OCI-LY7 (cell line): Measurements from ENCODE around the gene SYCP2.

ENCODE experiments used
- EZH2phosphoT487 ChIP-seq: fragments of 200-600 bp; sonication (generic); IDR thresholded peaks from 2 replicates; pipeline ENCODE4 v1.6.1; 2018; ENCODE audit warnings: low read depth, borderline replicate concordance, mild to moderate bottlenecking, mixed run types, antibody characterized with exemption, low read length, moderate library complexity, mixed read lengths
- TF ChIP-seq, protein P1 (sequence below): fragments of 200-600 bp; sonication (generic); conservative IDR thresholded peaks from 2 replicates; pipeline ENCODE4 v1.5.1; 2014; ENCODE audit warnings: mild to moderate bottlenecking, antibody characterized with exemption, low read length, moderate library complexity, mixed read lengths

DNA sequence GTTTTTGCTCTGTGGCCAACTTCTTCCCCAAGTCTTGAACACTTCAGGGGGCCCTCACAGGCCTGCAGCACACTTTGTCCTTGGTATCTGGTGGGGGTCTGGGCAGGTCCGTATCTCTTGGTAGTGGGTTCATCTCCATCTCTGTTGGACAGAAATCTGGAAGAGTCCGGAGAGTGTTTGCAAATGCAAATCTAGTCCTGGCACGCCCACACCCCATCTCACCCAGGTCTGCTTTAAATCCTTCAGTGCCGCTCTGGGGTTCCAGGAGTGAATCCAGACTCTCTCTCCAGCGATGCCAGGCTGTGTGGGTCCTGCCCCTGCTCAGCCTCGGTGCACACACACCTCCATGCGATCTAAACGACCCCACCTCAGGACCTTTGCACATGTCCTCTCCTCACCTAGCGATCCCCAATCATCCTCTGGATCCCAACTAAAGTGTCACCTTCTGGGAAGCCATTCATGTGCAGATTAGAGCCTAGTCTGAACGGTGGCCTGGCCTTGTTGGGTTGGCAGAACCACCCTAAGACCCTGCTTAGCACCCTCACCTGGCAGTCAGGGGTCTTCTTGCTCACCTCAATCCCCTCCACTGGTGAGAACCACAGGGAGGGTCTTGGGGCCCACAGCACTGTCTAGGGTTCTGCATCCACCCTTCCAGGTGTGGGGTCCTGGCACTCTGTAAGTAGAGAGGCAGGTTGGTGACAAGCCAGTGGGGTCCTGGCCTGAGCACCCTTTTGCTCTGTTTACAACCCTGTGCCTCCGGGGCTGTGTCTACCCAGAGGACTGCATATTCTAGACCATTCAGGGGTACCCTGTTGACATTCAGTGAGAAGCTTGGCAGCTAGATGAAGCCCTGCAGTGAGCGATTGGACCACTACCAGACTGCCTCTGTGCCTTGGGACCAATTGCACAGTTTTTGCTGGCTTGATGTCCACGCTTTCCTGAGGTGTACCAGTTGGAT, 100.8 kb downstream of the SYCP2 start:
- TF ChIP-seq, protein P1, sequence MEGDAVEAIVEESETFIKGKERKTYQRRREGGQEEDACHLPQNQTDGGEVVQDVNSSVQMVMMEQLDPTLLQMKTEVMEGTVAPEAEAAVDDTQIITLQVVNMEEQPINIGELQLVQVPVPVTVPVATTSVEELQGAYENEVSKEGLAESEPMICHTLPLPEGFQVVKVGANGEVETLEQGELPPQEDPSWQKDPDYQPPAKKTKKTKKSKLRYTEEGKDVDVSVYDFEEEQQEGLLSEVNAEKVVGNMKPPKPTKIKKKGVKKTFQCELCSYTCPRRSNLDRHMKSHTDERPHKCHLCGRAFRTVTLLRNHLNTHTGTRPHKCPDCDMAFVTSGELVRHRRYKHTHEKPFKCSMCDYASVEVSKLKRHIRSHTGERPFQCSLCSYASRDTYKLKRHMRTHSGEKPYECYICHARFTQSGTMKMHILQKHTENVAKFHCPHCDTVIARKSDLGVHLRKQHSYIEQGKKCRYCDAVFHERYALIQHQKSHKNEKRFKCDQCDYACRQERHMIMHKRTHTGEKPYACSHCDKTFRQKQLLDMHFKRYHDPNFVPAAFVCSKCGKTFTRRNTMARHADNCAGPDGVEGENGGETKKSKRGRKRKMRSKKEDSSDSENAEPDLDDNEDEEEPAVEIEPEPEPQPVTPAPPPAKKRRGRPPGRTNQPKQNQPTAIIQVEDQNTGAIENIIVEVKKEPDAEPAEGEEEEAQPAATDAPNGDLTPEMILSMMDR, result no peak
- no peak for TF ChIP-seq EZH2phosphoT487
